Esophagus muscularis mucosa (tissue), 4 donors: ENCODE data around the gene GFPT2. TPM values are rescaled to one million over a fixed set of nuclear protein-coding genes. Genes with fewer than 3 reads are reported as not detected.

Experiments
- DNase-seq: peaks from one replicate; pipeline ENCODE4 v3.0.0-alpha.2; 2017; ENCODE audit errors: extremely low spot score
- H3K27ac ChIP-seq, 4 donors: fragments of 200-600 bp; sonication (generic); replicated peaks in 1 of 4; 1 replicate in 3 of 4; 2 replicates in 1 of 4; pipeline ENCODE4 v1.5.1; 2016 to 2019; ENCODE audit warnings: mild to moderate bottlenecking in 1 of 4
- H3K27me3 ChIP-seq, 4 donors: fragments of 200-600 bp; sonication (generic); one replicate each; pipeline versions ENCODE4 v1.5.1 to v1.6.0; 2016 to 2019
- H3K36me3 ChIP-seq, 4 donors: fragments of 200-600 bp; sonication (generic); one replicate each; pipeline ENCODE4 v1.5.1; 2016 to 2019
- H3K4me1 ChIP-seq, 4 donors: fragments of 200-600 bp; sonication (generic); one replicate each; pipeline ENCODE4 v1.5.1; 2016 to 2019
- H3K4me3 ChIP-seq, 4 donors: fragments of 200-600 bp; sonication (generic); 1 replicate in 2 of 4; 2 replicates in 2 of 4; pipeline ENCODE4 v1.5.1; 2016 to 2019; ENCODE audit warnings: mild to moderate bottlenecking in 4 of 4, moderate library complexity in 1 of 4
- H3K9me3 ChIP-seq, 4 donors: fragments of 200-600 bp; sonication (generic); 1 replicate in 3 of 4; 2 replicates in 1 of 4; pipeline ENCODE4 v1.5.1; 2016 to 2019
- EP300 ChIP-seq: sonication (generic); formaldehyde crosslinking; IDR thresholded peaks from one replicate; pipeline ENCODE4 v1.6.1; 2017; ENCODE audit warnings: antibody characterized with exemption
- POLR2A ChIP-seq: fragments of 450-650 bp; IDR thresholded peaks from one replicate; pipeline ENCODE4 v1.6.1; 2017; ENCODE audit warnings: antibody characterized with exemption, moderate library complexity, mild to moderate bottlenecking, low read depth
- POLR2AphosphoS5 ChIP-seq, 2 donors: sonication (generic); formaldehyde crosslinking; IDR thresholded peaks; one replicate each; pipeline ENCODE4 v1.6.1; 2017; ENCODE audit warnings: antibody characterized with exemption in 2 of 2
- WGBS: methylation state at CpG from one replicate; pipeline ENCODE4 v1.1.5; 2018; 5-methylcytosine and 5-hydroxymethylcytosine counted together
- intact Hi-C: fragments of 100-400 bp; cut with DNase I; formaldehyde crosslinking; loops from one replicate; pipeline ENCODE4 v1.15.1; 2023
- total RNA-seq, 4 donors: library from RNA; depleted of rRNA; stranded (reverse); fragments of >200 nt; gene quantifications; one replicate each; pipeline versions ENCODE4 v1.1.0 to v1.2.1, GENCODE V29; 2016
- TF ChIP-seq, protein P1 (sequence below), 3 experiments: fragments of 200-600 bp in 2 of 3; fragments of 450-650 bp in 1 of 3; sonication (generic) in 2 of 3; IDR thresholded peaks; one replicate each; pipeline ENCODE4 v1.5.1; 2017 to 2019; ENCODE audit warnings: antibody characterized with exemption in 3 of 3, mild to moderate bottlenecking in 2 of 3, moderate library complexity in 1 of 3

Gene GFPT2
- total RNA-seq, 4 donors from 2014 or later: 30.1 to 114 (median 33.6) TPM

- peaks cover 9 to 15% (median 13%) of the 10 kb centered on the region in 4 donors for H3K4me1 ChIP-seq
- H3K4me3 ChIP-seq: no peak overlapping the region
- WGBS: 84% methylated on average over 4 of the region's 7 CpGs
- peaks cover 0 to 12% (median 5%) of the 10 kb centered on the region in 4 donors for H3K36me3 ChIP-seq
- H3K9me3 ChIP-seq: no peaks in the 10 kb centered on the region
- intact Hi-C loops: loop anchor here (10.0 kb wide), 1 partner anchor 58 kb away; the partner anchor contains the start of gene GFPT2
- H3K27ac ChIP-seq: no peak overlapping the region
- H3K27me3 ChIP-seq: no peaks in the 10 kb centered on the region
- no peak for DNase-seq
- no peak for TF ChIP-seq EP300
- TF ChIP-seq POLR2A: no peak
- no peak for TF ChIP-seq POLR2AphosphoS5 (IDR thresholded peaks at IDR 0.05)
- TF ChIP-seq, protein P1, sequence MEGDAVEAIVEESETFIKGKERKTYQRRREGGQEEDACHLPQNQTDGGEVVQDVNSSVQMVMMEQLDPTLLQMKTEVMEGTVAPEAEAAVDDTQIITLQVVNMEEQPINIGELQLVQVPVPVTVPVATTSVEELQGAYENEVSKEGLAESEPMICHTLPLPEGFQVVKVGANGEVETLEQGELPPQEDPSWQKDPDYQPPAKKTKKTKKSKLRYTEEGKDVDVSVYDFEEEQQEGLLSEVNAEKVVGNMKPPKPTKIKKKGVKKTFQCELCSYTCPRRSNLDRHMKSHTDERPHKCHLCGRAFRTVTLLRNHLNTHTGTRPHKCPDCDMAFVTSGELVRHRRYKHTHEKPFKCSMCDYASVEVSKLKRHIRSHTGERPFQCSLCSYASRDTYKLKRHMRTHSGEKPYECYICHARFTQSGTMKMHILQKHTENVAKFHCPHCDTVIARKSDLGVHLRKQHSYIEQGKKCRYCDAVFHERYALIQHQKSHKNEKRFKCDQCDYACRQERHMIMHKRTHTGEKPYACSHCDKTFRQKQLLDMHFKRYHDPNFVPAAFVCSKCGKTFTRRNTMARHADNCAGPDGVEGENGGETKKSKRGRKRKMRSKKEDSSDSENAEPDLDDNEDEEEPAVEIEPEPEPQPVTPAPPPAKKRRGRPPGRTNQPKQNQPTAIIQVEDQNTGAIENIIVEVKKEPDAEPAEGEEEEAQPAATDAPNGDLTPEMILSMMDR (IDR thresholded peaks at IDR 0.05): no peak
Observed at GRCh38 chr5:180296771-180297170, 56.4 kb downstream of the GFPT2 start.

DNA sequence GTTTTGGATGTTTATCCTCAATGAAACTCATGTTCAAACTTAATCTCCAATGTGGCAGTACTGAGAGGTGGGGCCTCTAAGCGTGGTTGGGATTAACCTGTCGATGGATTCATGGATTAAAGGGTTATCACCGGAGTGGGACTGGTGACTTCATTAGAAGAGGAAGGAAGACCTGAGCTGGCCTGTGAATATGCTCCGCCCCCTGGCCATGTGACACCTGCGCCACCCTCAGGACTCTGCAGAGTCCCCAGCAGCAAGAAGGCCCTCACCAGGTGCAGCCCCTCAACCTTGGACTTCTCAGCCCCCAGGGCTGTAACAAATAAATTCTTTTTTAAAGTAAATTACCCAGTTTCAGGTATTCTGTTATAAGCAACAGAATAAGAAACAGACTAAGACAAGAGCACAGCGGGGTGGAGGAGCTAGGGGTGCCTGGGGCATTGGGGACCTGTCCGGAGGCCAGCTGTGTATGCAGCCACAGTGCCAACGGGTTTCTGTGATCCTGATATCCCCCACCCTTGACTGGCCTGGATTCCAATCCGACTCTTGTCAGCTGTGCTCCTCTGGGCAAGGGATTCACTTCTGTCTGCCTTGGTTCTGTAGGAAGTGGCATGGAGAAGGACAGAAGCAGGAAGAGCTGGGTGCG, 58.1 kb downstream of the GFPT2 start:
- WGBS: 85% methylated on average over 10 of the region's 10 CpGs
- Histone ChIP-seq H3K9me3 (no peaks in the 10 kb centered on the region), H3K4me1 (peaks cover 19 to 30% (median 27%) of the 10 kb centered on the region in 4 donors), H3K27me3 (no peaks in the 10 kb centered on the region), H3K4me3 (no peak overlapping the region), H3K36me3 (no peaks in the 10 kb centered on the region), H3K27ac (no peak overlapping the region)
- intact Hi-C loops: loop anchor here (5.0 to 10.0 kb wide), 2 partner anchors 32 to 60 kb away; partner anchors contain the start of gene GFPT2
- no peak for DNase-seq
- TF ChIP-seq POLR2AphosphoS5 (IDR thresholded peaks at IDR 0.05): no peak
- TF ChIP-seq, protein P1 (IDR thresholded peaks at IDR 0.05): no peak
- no peak for TF ChIP-seq POLR2A
- no peak for TF ChIP-seq EP300

- WGBS: 90% methylated on average over 7 of the region's 7 CpGs
- intact Hi-C loops: loop anchor here (5.0 to 10.0 kb wide), 2 partner anchors 33 to 60 kb away; partner anchors contain the start of gene GFPT2
Observed at GRCh38 chr5:180294411-180294810, 58.7 kb downstream of the GFPT2 start.

GRCh38 chr5:180291943-180292831, 60.9 kb downstream of the GFPT2 start, which contains the start of gene MAPK9:
Gene MAPK9, minus strand, starts transcription at chr5:180292083. Its CDS starts 11,522 bp downstream, at chr5:180280561.
- peak within 1 kb of the TSS; percentile 97 to 99 (median 99) for H3K4me3 ChIP-seq
- TF ChIP-seq POLR2AphosphoS5 (IDR thresholded peaks at IDR 0.05) (peak in 1 of 2 donors; percentile 49), POLR2A (no peak), EP300 (no peak)
- TF ChIP-seq, protein P1 (IDR thresholded peaks at IDR 0.05): no peak
- no peaks in the 10 kb centered on the region for H3K27me3 ChIP-seq
- intact Hi-C loops: loop anchor here (2.0 to 10.0 kb wide), 3 partner anchors 35 to 179 kb away; partner anchors contain the start of gene GFPT2
- H3K4me1 ChIP-seq: peaks cover 19 to 37% (median 31%) of the 10 kb centered on the region in 4 donors
- H3K36me3 ChIP-seq: no peaks in the 10 kb centered on the region
- no peaks in the 10 kb centered on the region for H3K9me3 ChIP-seq
- H3K27ac ChIP-seq: peak within 1 kb of the TSS; percentile 89 to 99 (median 94)
- WGBS: under 1% methylated on average over 26 of the region's 122 CpGs
- DNase-seq: no peak

More at GRCh38 chr5:180294411-180294810, 58.7 kb downstream of the GFPT2 start:
- Histone ChIP-seq H3K4me3 (no peak overlapping the region), H3K36me3 (no peaks in the 10 kb centered on the region), H3K9me3 (no peaks in the 10 kb centered on the region), H3K4me1 (peaks cover 19 to 36% (median 31%) of the 10 kb centered on the region in 4 donors), H3K27ac (peak overlapping the region in 1 of 4 donors; percentile 16), H3K27me3 (no peaks in the 10 kb centered on the region)
- TF ChIP-seq, protein P1 (IDR thresholded peaks at IDR 0.05): no peak
- TF ChIP-seq POLR2AphosphoS5 (IDR thresholded peaks at IDR 0.05) (no peak), EP300 (no peak), POLR2A (no peak)
- no peak for DNase-seq
